ENCODE results near the gene HCCS.

The HCCS gene

DNA sequence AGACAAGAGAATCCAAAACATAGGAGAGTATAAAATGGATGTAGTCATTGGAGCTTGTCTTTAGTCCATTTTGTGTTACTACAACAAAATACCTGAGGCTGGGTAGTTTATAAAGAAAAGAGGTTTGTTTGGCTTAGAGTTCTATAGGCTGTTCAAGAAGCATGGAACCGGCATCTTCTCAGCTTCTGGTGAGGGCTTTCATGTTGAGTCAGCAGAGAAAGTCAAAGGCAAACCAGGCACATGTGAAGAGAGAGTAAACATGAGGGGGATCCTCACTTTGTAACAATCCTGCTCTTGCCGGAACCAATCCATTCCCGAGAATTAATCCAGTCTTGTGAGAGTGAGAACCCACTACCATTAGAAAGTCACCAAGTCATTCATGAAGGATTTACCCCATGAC, 8.1 kb upstream of the HCCS start:
- Histone ChIP-seq H3K9me3 (ENCODE audit: insufficient read depth, low read depth, low read length) (no peaks in the 10 kb centered on the region), H2AK5ac (ENCODE audit: low read length) (no peak overlapping the region), H3K4me3 (ENCODE audit: low read depth, low read length) (no peak overlapping the region), H3K4ac (ENCODE audit: low read depth, low read length) (no peak overlapping the region), H3K36me3 (ENCODE audit: control insufficient read depth in 1 of 2, insufficient read depth in 2 of 2, low read length in 2 of 2) (no peaks in the 10 kb centered on the region), H3K23ac (ENCODE audit: low read length) (no peak overlapping the region), H4K8ac (ENCODE audit: low read depth, low read length) (no peak overlapping the region), H3K9ac (ENCODE audit: low read length) (no peak overlapping the region), H3K4me2 (ENCODE audit: low read length) (no peak overlapping the region), H4K91ac (ENCODE audit: low read depth, low read length) (no peak overlapping the region), H2BK5ac (ENCODE audit: low read depth, low read length, poor library complexity) (no peak overlapping the region), H3K27ac (ENCODE audit: low read depth, low read length) (no peak overlapping the region), H3K79me1 (ENCODE audit: low read length) (no peaks in the 10 kb centered on the region), H3K18ac (ENCODE audit: low read length) (no peak overlapping the region), H2AFZ (ENCODE audit: insufficient read depth, low read length, poor library complexity) (no peak overlapping the region), H2BK12ac (ENCODE audit: low read length) (no peak overlapping the region), H3K14ac (ENCODE audit: low read length) (no peak overlapping the region), H3K4me1 (ENCODE audit: control insufficient read depth in 1 of 2, insufficient read depth in 2 of 2, low read length in 2 of 2) (no peaks in the 10 kb centered on the region), H3K27me3 (ENCODE audit: insufficient read depth, low read length) (no peaks in the 10 kb centered on the region), H4K12ac (ENCODE audit: low read depth, low read length) (no peak overlapping the region), H2BK120ac (ENCODE audit: insufficient read depth, low read length, poor library complexity) (no peak overlapping the region), H3K79me2 (ENCODE audit: control insufficient read depth, insufficient read depth, low read length, poor library complexity) (no peaks in the 10 kb centered on the region)
- WGBS (ENCODE audit: extremely low coverage, insufficient coverage, insufficient read length) = no CpG with 5 or more reads among the region's 3 CpGs
- no peak for DNase-seq

- H3K4me2 ChIP-seq (ENCODE audit: low read length) = no peak overlapping the region
- H4K8ac ChIP-seq (ENCODE audit: low read depth, low read length) = no peak overlapping the region
- H3K4ac ChIP-seq (ENCODE audit: low read depth, low read length) = no peak overlapping the region
- no peak overlapping the region for H3K18ac ChIP-seq (ENCODE audit: low read length)
- no peaks in the 10 kb centered on the region for H3K36me3 ChIP-seq (ENCODE audit: control insufficient read depth in 1 of 2, insufficient read depth in 2 of 2, low read length in 2 of 2)
- no peak overlapping the region for H3K23ac ChIP-seq (ENCODE audit: low read length)
- H3K4me3 ChIP-seq (ENCODE audit: low read depth, low read length) = no peak overlapping the region
- no peak for DNase-seq
- H3K9me3 ChIP-seq (ENCODE audit: insufficient read depth, low read depth, low read length) = no peaks in the 10 kb centered on the region
- no peak overlapping the region for H4K12ac ChIP-seq (ENCODE audit: low read depth, low read length)
- H2BK5ac ChIP-seq (ENCODE audit: low read depth, low read length, poor library complexity) = no peak overlapping the region
- no peak overlapping the region for H2AFZ ChIP-seq (ENCODE audit: insufficient read depth, low read length, poor library complexity)
- H3K79me2 ChIP-seq (ENCODE audit: control insufficient read depth, insufficient read depth, low read length, poor library complexity) = no peaks in the 10 kb centered on the region
- no peak overlapping the region for H2BK120ac ChIP-seq (ENCODE audit: insufficient read depth, low read length, poor library complexity)
- no peak overlapping the region for H3K14ac ChIP-seq (ENCODE audit: low read length)
- no peak overlapping the region for H3K27ac ChIP-seq (ENCODE audit: low read depth, low read length)
- no peaks in the 10 kb centered on the region for H3K79me1 ChIP-seq (ENCODE audit: low read length)
- no peak overlapping the region for H4K91ac ChIP-seq (ENCODE audit: low read depth, low read length)
- no peaks in the 10 kb centered on the region for H3K4me1 ChIP-seq (ENCODE audit: control insufficient read depth in 1 of 2, insufficient read depth in 2 of 2, low read length in 2 of 2)
- no CpG with 5 or more reads among the region's 2 CpGs for WGBS (ENCODE audit: extremely low coverage, insufficient coverage, insufficient read length)
- H2AK5ac ChIP-seq (ENCODE audit: low read length) = no peak overlapping the region
- no peak overlapping the region for H3K9ac ChIP-seq (ENCODE audit: low read length)
- no peak overlapping the region for H2BK12ac ChIP-seq (ENCODE audit: low read length)
- no peaks in the 10 kb centered on the region for H3K27me3 ChIP-seq (ENCODE audit: insufficient read depth, low read length)
These were observed 7.4 kb upstream of the HCCS start for GRCh38 chrX:11103751-11104150.

DNA sequence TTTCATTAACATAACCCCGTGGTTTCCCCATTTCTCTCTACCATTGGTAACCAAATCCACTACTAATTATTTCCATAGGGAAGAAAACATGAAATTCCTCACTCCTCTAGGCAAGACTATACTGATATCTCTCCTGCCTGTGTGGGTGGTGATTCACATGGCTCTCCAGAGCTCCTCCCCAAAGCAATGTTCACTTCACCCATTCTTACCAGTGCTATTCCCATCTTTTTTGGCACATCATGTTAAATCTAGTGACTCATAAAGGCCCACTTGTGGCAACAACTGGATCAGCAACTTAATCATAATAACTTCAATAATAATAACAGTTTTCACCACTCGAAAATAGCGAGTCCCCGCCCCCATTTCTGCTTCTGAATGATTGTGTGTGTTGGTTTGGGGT, 6.1 kb upstream of the HCCS start:
- Histone ChIP-seq H4K8ac (ENCODE audit: low read depth, low read length) (no peak overlapping the region), H3K4me2 (ENCODE audit: low read length) (no peak overlapping the region), H3K79me2 (ENCODE audit: control insufficient read depth, insufficient read depth, low read length, poor library complexity) (no peaks in the 10 kb centered on the region), H3K4me3 (ENCODE audit: low read depth, low read length) (no peak overlapping the region), H2AFZ (ENCODE audit: insufficient read depth, low read length, poor library complexity) (no peak overlapping the region), H4K91ac (ENCODE audit: low read depth, low read length) (no peak overlapping the region), H3K23ac (ENCODE audit: low read length) (no peak overlapping the region), H2BK12ac (ENCODE audit: low read length) (no peak overlapping the region), H3K27ac (ENCODE audit: low read depth, low read length) (no peak overlapping the region), H2BK120ac (ENCODE audit: insufficient read depth, low read length, poor library complexity) (no peak overlapping the region), H3K4ac (ENCODE audit: low read depth, low read length) (no peak overlapping the region), H3K14ac (ENCODE audit: low read length) (no peak overlapping the region), H2BK5ac (ENCODE audit: low read depth, low read length, poor library complexity) (no peak overlapping the region), H3K4me1 (ENCODE audit: control insufficient read depth in 1 of 2, insufficient read depth in 2 of 2, low read length in 2 of 2) (no peaks in the 10 kb centered on the region), H3K36me3 (ENCODE audit: control insufficient read depth in 1 of 2, insufficient read depth in 2 of 2, low read length in 2 of 2) (no peaks in the 10 kb centered on the region), H4K12ac (ENCODE audit: low read depth, low read length) (no peak overlapping the region), H3K9me3 (ENCODE audit: insufficient read depth, low read depth, low read length) (no peaks in the 10 kb centered on the region), H3K9ac (ENCODE audit: low read length) (no peak overlapping the region), H3K79me1 (ENCODE audit: low read length) (no peaks in the 10 kb centered on the region), H2AK5ac (ENCODE audit: low read length) (no peak overlapping the region), H3K27me3 (ENCODE audit: insufficient read depth, low read length) (no peaks in the 10 kb centered on the region), H3K18ac (ENCODE audit: low read length) (no peak overlapping the region)
- WGBS (ENCODE audit: extremely low coverage, insufficient coverage, insufficient read length) = no CpG with 5 or more reads among the region's 4 CpGs
- DNase-seq = no peak

- no peak for DNase-seq
- Histone ChIP-seq H3K4me1 (ENCODE audit: control insufficient read depth in 1 of 2, insufficient read depth in 2 of 2, low read length in 2 of 2) (peaks cover 0 to 7% of the 10 kb centered on the region in 2 experiments), H2AK5ac (ENCODE audit: low read length) (no peak overlapping the region), H3K27me3 (ENCODE audit: insufficient read depth, low read length) (no peaks in the 10 kb centered on the region), H3K23ac (ENCODE audit: low read length) (no peak overlapping the region), H4K91ac (ENCODE audit: low read depth, low read length) (no peak overlapping the region), H2BK120ac (ENCODE audit: insufficient read depth, low read length, poor library complexity) (no peak overlapping the region), H3K4ac (ENCODE audit: low read depth, low read length) (no peak overlapping the region), H3K79me1 (ENCODE audit: low read length) (peaks cover 3% of the 10 kb centered on the region), H3K4me2 (ENCODE audit: low read length) (no peak overlapping the region), H2AFZ (ENCODE audit: insufficient read depth, low read length, poor library complexity) (no peak overlapping the region), H3K9ac (ENCODE audit: low read length) (no peak overlapping the region), H2BK12ac (ENCODE audit: low read length) (no peak overlapping the region), H3K4me3 (ENCODE audit: low read depth, low read length) (no peak overlapping the region), H3K79me2 (ENCODE audit: control insufficient read depth, insufficient read depth, low read length, poor library complexity) (peaks cover 6% of the 10 kb centered on the region), H3K18ac (ENCODE audit: low read length) (no peak overlapping the region), H3K14ac (ENCODE audit: low read length) (no peak overlapping the region), H3K9me3 (ENCODE audit: insufficient read depth, low read depth, low read length) (no peaks in the 10 kb centered on the region), H4K8ac (ENCODE audit: low read depth, low read length) (no peak overlapping the region), H2BK5ac (ENCODE audit: low read depth, low read length, poor library complexity) (no peak overlapping the region), H3K27ac (ENCODE audit: low read depth, low read length) (no peak overlapping the region), H3K36me3 (ENCODE audit: control insufficient read depth in 1 of 2, insufficient read depth in 2 of 2, low read length in 2 of 2) (no peaks in the 10 kb centered on the region), H4K12ac (ENCODE audit: low read depth, low read length) (no peak overlapping the region)
- 100% methylated on average over 2 of the region's 4 CpGs for WGBS (ENCODE audit: extremely low coverage, insufficient coverage, insufficient read length)
These were observed 2.7 kb upstream of the HCCS start for GRCh38 chrX:11108253-11108941.

Data from trophoblast cell (in vitro differentiated cells and primary cell).